GM12878 (cell line): ENCODE data around the gene FAM170A. TPM values are rescaled to one million over a fixed set of nuclear protein-coding genes. Genes with fewer than 3 reads are reported as not detected.

Source experiments
- ATAC-seq: fragments of 200-7000 bp; cut with Tn5 transposase; 3 replicates; pipeline ENCODE4 v1.9.1; 2020; ENCODE audit warnings: mild to moderate bottlenecking, moderate library complexity
- BruUV-seq: library from RNA; stranded (reverse); fragments of 400-500 nt; replicated peaks from 2 replicates; lab custom pipeline; 2021; lab: Mats Ljungman, UMichigan
- CTCF ChIA-PET: fragments of 300-600 bp; sonication (Branson Sonifier 250); formaldehyde crosslinking; extraction: SDS; loops from one replicate; lab custom pipeline; 2021; ENCODE audit warnings: inconsistent platforms; lab: Yijun Ruan, JAX
- POLR2A ChIA-PET: fragments of 350-600 bp; formaldehyde crosslinking; extraction: SDS; loops from one replicate; lab custom pipeline; 2021; ENCODE audit warnings: inconsistent platforms; lab: Charles Lee
- RAD21 ChIA-PET: fragments of 300-600 bp; sonication (Branson Sonifier 250); formaldehyde crosslinking; loops from one replicate; lab custom pipeline; 2023; ENCODE audit warnings: antibody characterized with exemption; ENCODE audit not compliant: unreplicated experiment; lab: Charles Lee
- SMC1A ChIA-PET: fragments of 300-600 bp; sonication (Branson Sonifier 250); formaldehyde crosslinking; loops from one replicate; lab custom pipeline; 2023; ENCODE audit not compliant: unreplicated experiment, uncharacterized antibody; lab: Charles Lee
- DNase-seq: peaks from one replicate; pipeline ENCODE4 v3.0.0-alpha.2; 2011; ENCODE audit warnings: low read depth, low spot score
- FAIRE-seq: peaks from 3 replicates; lab custom pipeline; 2011; peaks lifted over from hg19 to GRCh38; lab: Jason Lieb, UNC
- H2AFZ ChIP-seq: 2 replicates; pipeline ENCODE4 v1.6.0; 2011; ENCODE audit warnings: low read depth, low read length, control low read depth; ENCODE audit not compliant: control insufficient read depth
- H3K27ac ChIP-seq: 2 replicates; pipeline ENCODE4 v1.5.1; 2011; ENCODE audit warnings: control low read depth; ENCODE audit not compliant: control insufficient read depth, insufficient read depth
- H3K27me3 ChIP-seq, 2 experiments: replicated peaks in 1 of 2; 2 replicates each; pipeline versions ENCODE4 v1.6.0 to v1.6.1; 2011; ENCODE audit warnings: low read length in 1 of 2; ENCODE audit not compliant: control insufficient read depth in 2 of 2, insufficient read depth in 2 of 2
- H3K36me3 ChIP-seq, 2 experiments: 2 replicates each; pipeline ENCODE4 v1.5.1; 2011; ENCODE audit warnings: low read length in 1 of 2; ENCODE audit not compliant: control insufficient read depth in 2 of 2, insufficient read depth in 2 of 2
- H3K4me1 ChIP-seq: 2 replicates; pipeline ENCODE4 v1.6.1; 2011; ENCODE audit warnings: mild to moderate bottlenecking, low read length, moderate library complexity, mixed read lengths; ENCODE audit not compliant: control insufficient read depth, insufficient read depth
- H3K4me2 ChIP-seq: 2 replicates; pipeline ENCODE4 v1.6.0; 2011; ENCODE audit warnings: control low read depth; ENCODE audit not compliant: control insufficient read depth, insufficient read depth
- H3K4me3 ChIP-seq: fragments of 200-600 bp; sonication (generic); 2 replicates; pipeline ENCODE4 v1.5.1; 2016
- H3K79me2 ChIP-seq: 2 replicates; pipeline ENCODE4 v1.6.0; 2011; ENCODE audit warnings: low read length; ENCODE audit not compliant: control insufficient read depth, insufficient read depth
- H3K9ac ChIP-seq: 2 replicates; pipeline ENCODE4 v1.8.0; 2011; ENCODE audit warnings: low read length, control low read depth, mixed read lengths; ENCODE audit not compliant: control insufficient read depth, insufficient read depth
- H3K9me3 ChIP-seq: replicated peaks from 3 replicates; pipeline ENCODE4 v1.5.1; 2011; ENCODE audit warnings: mild to moderate bottlenecking, low read length; ENCODE audit not compliant: control insufficient read depth, insufficient read depth
- H4K20me1 ChIP-seq: 2 replicates; pipeline ENCODE4 v1.6.0; 2011; ENCODE audit not compliant: control insufficient read depth, insufficient read depth
- ATF7 ChIP-seq: fragments of 450-650 bp; IDR thresholded peaks from 2 replicates; pipeline ENCODE4 v1.6.1; 2016; ENCODE audit warnings: low read depth, mild to moderate bottlenecking
- CHD4 ChIP-seq: fragments of 200-600 bp; sonication (generic); IDR thresholded peaks from 2 replicates; pipeline ENCODE4 v1.6.1; 2016; ENCODE audit warnings: mild to moderate bottlenecking
- KLF5 ChIP-seq: fragments of 450-650 bp; IDR thresholded peaks from 2 replicates; pipeline ENCODE4 v1.6.1; 2014; ENCODE audit warnings: mild to moderate bottlenecking; ENCODE audit not compliant: partially characterized antibody
- MEF2B ChIP-seq: fragments of 450-650 bp; IDR thresholded peaks from 2 replicates; pipeline ENCODE4 v1.6.1; 2018; ENCODE audit warnings: mild to moderate bottlenecking, moderate library complexity; ENCODE audit not compliant: partially characterized antibody, poor library complexity, severe bottlenecking
- MYB ChIP-seq: fragments of 150-350 bp; IDR thresholded peaks from 2 replicates; pipeline ENCODE4 v1.6.1; 2014; ENCODE audit warnings: mild to moderate bottlenecking, low read depth, low read length, borderline replicate concordance
- POLR2A ChIP-seq: IDR thresholded peaks from 2 replicates; pipeline ENCODE4 v1.6.1; 2011; ENCODE audit warnings: low read depth, mild to moderate bottlenecking, low read length
- POLR2AphosphoS2 ChIP-seq: IDR thresholded peaks from 2 replicates; pipeline ENCODE4 v1.6.1; 2011; ENCODE audit warnings: low read depth, mild to moderate bottlenecking, low read length, improper control_type of control experiment, moderate library complexity
- RBBP5 ChIP-seq: fragments of 200-600 bp; sonication (generic); conservative IDR thresholded peaks from 2 replicates; pipeline ENCODE4 v1.6.1; 2016
- SMAD5 ChIP-seq: IDR thresholded peaks from 2 replicates; pipeline ENCODE4 v1.6.1; 2016; ENCODE audit warnings: antibody characterized with exemption, low read depth
- SMC3 ChIP-seq: IDR thresholded peaks from 2 replicates; pipeline ENCODE4 v1.6.1; 2011; ENCODE audit warnings: low read length, improper control_type of control experiment, borderline replicate concordance
- SPI1 ChIP-seq: IDR thresholded peaks from 2 replicates; pipeline ENCODE4 v1.6.1; 2011; ENCODE audit warnings: low read depth, mild to moderate bottlenecking, low read length, moderate library complexity, borderline replicate concordance; ENCODE audit not compliant: insufficient read depth
- YY1 ChIP-seq: IDR thresholded peaks from 2 replicates; pipeline ENCODE4 v1.6.1; 2011; ENCODE audit warnings: low read depth, mild to moderate bottlenecking, low read length
- WGBS: methylation state at CpG from one replicate; pipeline ENCODE4 v1.1.6; 2016; ENCODE audit warnings: low lambda C conversion rate; ENCODE audit not compliant: insufficient replicate concordance, insufficient coverage; ENCODE audit errors: missing lambda C conversion rate; 5-methylcytosine and 5-hydroxymethylcytosine counted together
- in situ Hi-C: fragments of 300-500 bp; cut with MboI; formaldehyde crosslinking; loops from 9 replicates; pipeline ENCODE4 v1.14.3; 2018; ENCODE audit warnings: mixed read lengths
- intact Hi-C: fragments of 100-400 bp; cut with micrococcal nuclease; formaldehyde crosslinking; loops from one replicate; pipeline ENCODE4 v1.14.2; 2022; ENCODE audit not compliant: unreplicated experiment
- polyA plus RNA-seq, 11 experiments: library from polyadenylated mRNA; depleted of rRNA in 4 of 11; unstranded in 6 of 11; stranded (reverse) in 5 of 11; fragments of >200 nt; fragmentation: Nextera tagmentation in 4 of 11; fragmentation: Illumina TruSeq in 1 of 11; extraction: Ambion mirVana in 4 of 11; extraction: Trizol in 1 of 11; gene quantifications; 1 replicate in 1 of 11; 2 replicates in 10 of 11; pipeline versions ENCODE4 v1.2.1 to v1.2.3, GENCODE V29; 2011 to 2016; ENCODE audit warnings: inconsistent platforms in 2 of 11, missing spikeins in 2 of 11, low read depth in 1 of 11
- total RNA-seq, 4 experiments: library from RNA; depleted of rRNA in 3 of 4; stranded (reverse); fragments of >200 nt in 3 of 4; fragmentation: Illumina TruSeq in 1 of 4; extraction: Trizol in 1 of 4; gene quantifications; 2 replicates each; pipeline versions ENCODE4 v1.2.1 to v1.2.3, GENCODE V29; 2013 to 2021
- TF ChIP-seq, protein P1 (sequence below): IDR thresholded peaks from 2 replicates; pipeline ENCODE4 v1.6.1; 2012; ENCODE audit warnings: mild to moderate bottlenecking, low read depth, low read length
- TF ChIP-seq, protein P2 (sequence below): IDR thresholded peaks from 2 replicates; pipeline ENCODE4 v1.6.1; 2011; ENCODE audit warnings: borderline replicate concordance, low read depth, mild to moderate bottlenecking, moderate library complexity, low read length; ENCODE audit not compliant: insufficient read depth, poor library complexity, severe bottlenecking
- TF ChIP-seq, protein P3 (sequence below): fragments of 450-650 bp; IDR thresholded peaks from 2 replicates; pipeline ENCODE4 v1.6.1; 2017; ENCODE audit warnings: mild to moderate bottlenecking
- TF ChIP-seq, protein P4 (sequence below): IDR thresholded peaks from 2 replicates; pipeline ENCODE4 v1.6.1; 2012; ENCODE audit warnings: low read length, inconsistent platforms

Gene FAM170A
- total and polyA plus RNA-seq, 10 of the 15 experiments (the other 5 are each of a cell fraction or from before 2014, with no cell fraction given): not detected

DNA sequence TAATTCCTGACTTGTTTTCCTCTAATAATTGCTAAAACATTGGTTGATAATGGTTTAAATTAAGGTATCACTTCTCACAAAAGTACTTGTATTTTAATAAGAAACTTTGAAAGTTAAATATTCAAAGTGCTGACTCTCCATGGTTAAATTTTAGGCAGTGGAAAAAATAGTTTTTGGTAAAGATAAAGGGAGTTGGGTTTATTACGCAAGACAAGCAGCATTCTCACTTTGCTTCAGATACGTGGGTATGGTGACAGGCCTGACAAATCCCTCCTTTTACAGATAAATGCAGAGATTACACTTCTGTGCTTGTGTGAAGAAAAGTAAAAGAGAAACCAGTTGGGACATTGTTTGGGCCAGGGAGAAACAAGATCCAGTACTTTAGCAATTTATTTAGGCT is 14.5 kb upstream of the FAM170A start (continued):
- no peak for TF ChIP-seq POLR2AphosphoS2
- TF ChIP-seq, protein P1, sequence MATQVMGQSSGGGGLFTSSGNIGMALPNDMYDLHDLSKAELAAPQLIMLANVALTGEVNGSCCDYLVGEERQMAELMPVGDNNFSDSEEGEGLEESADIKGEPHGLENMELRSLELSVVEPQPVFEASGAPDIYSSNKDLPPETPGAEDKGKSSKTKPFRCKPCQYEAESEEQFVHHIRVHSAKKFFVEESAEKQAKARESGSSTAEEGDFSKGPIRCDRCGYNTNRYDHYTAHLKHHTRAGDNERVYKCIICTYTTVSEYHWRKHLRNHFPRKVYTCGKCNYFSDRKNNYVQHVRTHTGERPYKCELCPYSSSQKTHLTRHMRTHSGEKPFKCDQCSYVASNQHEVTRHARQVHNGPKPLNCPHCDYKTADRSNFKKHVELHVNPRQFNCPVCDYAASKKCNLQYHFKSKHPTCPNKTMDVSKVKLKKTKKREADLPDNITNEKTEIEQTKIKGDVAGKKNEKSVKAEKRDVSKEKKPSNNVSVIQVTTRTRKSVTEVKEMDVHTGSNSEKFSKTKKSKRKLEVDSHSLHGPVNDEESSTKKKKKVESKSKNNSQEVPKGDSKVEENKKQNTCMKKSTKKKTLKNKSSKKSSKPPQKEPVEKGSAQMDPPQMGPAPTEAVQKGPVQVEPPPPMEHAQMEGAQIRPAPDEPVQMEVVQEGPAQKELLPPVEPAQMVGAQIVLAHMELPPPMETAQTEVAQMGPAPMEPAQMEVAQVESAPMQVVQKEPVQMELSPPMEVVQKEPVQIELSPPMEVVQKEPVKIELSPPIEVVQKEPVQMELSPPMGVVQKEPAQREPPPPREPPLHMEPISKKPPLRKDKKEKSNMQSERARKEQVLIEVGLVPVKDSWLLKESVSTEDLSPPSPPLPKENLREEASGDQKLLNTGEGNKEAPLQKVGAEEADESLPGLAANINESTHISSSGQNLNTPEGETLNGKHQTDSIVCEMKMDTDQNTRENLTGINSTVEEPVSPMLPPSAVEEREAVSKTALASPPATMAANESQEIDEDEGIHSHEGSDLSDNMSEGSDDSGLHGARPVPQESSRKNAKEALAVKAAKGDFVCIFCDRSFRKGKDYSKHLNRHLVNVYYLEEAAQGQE: no peak

DNA sequence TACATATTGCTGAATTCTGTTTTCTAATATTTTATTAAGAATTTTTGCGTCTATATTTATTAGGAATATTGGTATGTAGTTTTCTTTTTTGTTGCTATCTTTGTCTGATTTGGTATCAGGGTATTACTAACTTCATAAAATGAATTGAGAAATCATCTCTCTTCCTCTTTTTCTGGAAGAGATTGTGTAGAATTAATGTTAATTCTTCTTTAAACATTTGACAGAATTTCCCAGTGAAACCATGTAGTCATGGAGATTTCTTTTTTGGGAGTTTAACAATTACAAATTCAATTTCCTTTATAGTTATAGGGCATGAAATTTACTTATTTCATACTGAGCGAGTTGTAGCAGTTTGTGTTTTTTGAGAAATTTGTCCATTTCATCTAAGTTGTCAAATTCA is 3.3 kb upstream of the FAM170A start:
- WGBS: 23% methylated on average over 2 of the region's 2 CpGs
- Histone ChIP-seq H3K4me3 (no peak overlapping the region), H3K4me2 (no peak overlapping the region), H4K20me1 (no peaks in the 10 kb centered on the region), H3K9ac (no peak overlapping the region), H2AFZ (no peak overlapping the region), H3K9me3 (no peaks in the 10 kb centered on the region), H3K27me3 (no peaks in the 10 kb centered on the region), H3K79me2 (no peaks in the 10 kb centered on the region), H3K27ac (no peak overlapping the region), H3K36me3 (no peaks in the 10 kb centered on the region), H3K4me1 (no peaks in the 10 kb centered on the region)
- FAIRE-seq (no peak), ATAC-seq (no peak), DNase-seq (no peak)
- no TSS peak for BruUV-seq
- RAD21 ChIA-PET: no interaction called here
- SMC1A ChIA-PET: no interaction called here
- POLR2A ChIA-PET: no interaction called here
- in situ Hi-C loops: no loop called here
- intact Hi-C loops: no loop called here
- CTCF ChIA-PET: no interaction called here
- TF ChIP-seq KLF5 (no peak), POLR2A (no peak), MEF2B (no peak), SPI1 (no peak), SMAD5 (no peak), ATF7 (no peak), YY1 (no peak), SMC3 (no peak), CHD4 (no peak), MYB (no peak), RBBP5 (no peak)
- TF ChIP-seq, protein P2, sequence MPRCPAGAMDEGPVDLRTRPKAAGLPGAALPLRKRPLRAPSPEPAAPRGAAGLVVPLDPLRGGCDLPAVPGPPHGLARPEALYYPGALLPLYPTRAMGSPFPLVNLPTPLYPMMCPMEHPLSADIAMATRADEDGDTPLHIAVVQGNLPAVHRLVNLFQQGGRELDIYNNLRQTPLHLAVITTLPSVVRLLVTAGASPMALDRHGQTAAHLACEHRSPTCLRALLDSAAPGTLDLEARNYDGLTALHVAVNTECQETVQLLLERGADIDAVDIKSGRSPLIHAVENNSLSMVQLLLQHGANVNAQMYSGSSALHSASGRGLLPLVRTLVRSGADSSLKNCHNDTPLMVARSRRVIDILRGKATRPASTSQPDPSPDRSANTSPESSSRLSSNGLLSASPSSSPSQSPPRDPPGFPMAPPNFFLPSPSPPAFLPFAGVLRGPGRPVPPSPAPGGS: no peak
- TF ChIP-seq, protein P3, sequence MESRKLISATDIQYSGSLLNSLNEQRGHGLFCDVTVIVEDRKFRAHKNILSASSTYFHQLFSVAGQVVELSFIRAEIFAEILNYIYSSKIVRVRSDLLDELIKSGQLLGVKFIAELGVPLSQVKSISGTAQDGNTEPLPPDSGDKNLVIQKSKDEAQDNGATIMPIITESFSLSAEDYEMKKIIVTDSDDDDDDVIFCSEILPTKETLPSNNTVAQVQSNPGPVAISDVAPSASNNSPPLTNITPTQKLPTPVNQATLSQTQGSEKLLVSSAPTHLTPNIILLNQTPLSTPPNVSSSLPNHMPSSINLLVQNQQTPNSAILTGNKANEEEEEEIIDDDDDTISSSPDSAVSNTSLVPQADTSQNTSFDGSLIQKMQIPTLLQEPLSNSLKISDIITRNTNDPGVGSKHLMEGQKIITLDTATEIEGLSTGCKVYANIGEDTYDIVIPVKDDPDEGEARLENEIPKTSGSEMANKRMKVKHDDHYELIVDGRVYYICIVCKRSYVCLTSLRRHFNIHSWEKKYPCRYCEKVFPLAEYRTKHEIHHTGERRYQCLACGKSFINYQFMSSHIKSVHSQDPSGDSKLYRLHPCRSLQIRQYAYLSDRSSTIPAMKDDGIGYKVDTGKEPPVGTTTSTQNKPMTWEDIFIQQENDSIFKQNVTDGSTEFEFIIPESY: no peak
- TF ChIP-seq, protein P4, sequence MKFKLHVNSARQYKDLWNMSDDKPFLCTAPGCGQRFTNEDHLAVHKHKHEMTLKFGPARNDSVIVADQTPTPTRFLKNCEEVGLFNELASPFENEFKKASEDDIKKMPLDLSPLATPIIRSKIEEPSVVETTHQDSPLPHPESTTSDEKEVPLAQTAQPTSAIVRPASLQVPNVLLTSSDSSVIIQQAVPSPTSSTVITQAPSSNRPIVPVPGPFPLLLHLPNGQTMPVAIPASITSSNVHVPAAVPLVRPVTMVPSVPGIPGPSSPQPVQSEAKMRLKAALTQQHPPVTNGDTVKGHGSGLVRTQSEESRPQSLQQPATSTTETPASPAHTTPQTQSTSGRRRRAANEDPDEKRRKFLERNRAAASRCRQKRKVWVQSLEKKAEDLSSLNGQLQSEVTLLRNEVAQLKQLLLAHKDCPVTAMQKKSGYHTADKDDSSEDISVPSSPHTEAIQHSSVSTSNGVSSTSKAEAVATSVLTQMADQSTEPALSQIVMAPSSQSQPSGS: no peak
